GM12874 (cell line): ENCODE results near the gene RAD18.

Experiments
- TF ChIP-seq, protein P1 (sequence below): IDR thresholded peaks from 2 replicates; pipeline ENCODE4 v1.5.1; 2011; ENCODE audit warnings: low read depth, mild to moderate bottlenecking, control low read depth, low read length, moderate library complexity; ENCODE audit not compliant: insufficient read depth

The RAD18 gene

DNA sequence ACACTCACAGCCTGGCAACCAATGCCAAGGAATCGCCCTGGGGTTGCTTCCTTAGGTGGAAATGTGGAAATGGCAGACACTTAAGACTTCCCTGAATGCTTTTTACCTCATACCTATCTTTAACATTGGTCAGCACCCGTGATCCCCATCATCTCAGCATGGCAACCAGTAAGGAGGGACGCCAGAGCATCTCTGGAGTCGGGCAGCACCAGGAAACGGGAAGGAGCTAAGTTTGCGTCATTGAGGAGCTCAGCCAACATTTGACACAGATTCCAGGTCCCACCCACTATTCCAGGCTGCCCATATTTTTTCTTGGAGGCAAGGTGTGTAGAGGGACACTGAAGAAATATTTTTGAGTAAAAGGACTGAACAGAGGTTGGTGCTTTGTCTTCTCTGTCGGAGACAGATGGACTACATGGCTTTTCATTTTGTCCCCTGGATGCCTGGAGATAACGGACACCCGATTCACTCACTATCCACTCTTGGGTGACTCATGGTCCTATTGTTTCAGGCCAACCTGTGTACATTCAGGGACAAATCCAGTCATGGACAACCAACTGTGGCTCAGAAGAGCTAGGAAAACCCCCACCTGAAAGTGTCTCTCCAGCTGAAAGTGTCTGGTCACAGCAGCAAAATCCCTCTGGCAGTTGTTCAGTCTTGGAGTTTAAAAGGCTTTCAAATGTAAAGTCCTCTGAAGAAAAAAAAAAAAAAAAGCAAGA lies 123.5 kb downstream of the RAD18 start:
- TF ChIP-seq, protein P1, sequence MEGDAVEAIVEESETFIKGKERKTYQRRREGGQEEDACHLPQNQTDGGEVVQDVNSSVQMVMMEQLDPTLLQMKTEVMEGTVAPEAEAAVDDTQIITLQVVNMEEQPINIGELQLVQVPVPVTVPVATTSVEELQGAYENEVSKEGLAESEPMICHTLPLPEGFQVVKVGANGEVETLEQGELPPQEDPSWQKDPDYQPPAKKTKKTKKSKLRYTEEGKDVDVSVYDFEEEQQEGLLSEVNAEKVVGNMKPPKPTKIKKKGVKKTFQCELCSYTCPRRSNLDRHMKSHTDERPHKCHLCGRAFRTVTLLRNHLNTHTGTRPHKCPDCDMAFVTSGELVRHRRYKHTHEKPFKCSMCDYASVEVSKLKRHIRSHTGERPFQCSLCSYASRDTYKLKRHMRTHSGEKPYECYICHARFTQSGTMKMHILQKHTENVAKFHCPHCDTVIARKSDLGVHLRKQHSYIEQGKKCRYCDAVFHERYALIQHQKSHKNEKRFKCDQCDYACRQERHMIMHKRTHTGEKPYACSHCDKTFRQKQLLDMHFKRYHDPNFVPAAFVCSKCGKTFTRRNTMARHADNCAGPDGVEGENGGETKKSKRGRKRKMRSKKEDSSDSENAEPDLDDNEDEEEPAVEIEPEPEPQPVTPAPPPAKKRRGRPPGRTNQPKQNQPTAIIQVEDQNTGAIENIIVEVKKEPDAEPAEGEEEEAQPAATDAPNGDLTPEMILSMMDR = no peak

DNA sequence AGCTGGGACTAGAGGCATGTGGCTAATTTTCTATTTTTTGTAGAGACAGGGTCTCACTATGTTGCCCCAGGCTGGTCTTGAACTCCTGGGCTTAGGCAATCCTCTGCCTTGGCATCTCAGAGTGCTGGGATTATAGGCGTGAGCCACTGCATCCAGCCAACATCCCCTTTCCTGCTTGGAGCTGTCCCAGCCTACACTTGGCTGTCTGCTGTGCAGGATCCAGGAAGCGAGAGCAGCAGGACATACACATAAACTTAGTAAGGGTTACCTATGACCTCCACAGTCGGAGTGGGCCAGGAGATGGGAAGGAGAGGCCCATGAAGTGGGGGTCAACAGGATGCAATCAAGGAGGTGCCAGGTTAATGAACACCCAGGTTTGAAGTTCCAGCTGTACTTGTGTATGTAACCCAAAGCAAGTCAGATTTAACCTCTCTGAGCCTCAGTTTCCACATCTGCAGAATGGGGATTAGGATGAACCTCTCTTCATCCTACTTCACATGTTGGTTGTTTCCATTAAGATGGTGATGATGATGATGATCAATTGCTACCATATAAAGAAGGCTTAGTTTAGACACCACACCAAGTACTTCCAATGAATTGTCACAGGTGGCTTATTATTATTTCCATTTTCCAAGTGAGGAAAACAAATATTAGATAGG lies 124.4 kb downstream of the RAD18 start:
- TF ChIP-seq, protein P1 = no peak

DNA sequence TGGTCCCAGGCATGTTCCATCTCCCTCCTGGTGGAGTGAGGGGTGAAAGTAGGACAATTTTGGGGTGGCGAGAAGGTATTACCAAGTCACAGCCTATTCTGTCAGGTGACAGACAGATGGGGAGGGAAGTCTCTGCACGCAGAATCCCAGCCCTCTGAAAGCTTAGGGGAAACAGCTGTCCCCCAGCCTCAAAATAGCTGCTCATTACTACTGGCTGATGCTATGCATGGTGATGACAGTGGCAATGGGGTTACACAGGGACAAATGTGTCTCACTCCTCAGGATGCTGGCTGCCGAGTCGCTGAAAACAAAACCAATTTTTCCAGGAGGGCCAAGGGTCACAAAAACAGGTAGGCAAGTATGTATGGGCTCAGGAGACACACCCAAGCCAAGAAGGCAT lies 125.0 kb downstream of the RAD18 start:
- TF ChIP-seq, protein P1 = no peak

DNA sequence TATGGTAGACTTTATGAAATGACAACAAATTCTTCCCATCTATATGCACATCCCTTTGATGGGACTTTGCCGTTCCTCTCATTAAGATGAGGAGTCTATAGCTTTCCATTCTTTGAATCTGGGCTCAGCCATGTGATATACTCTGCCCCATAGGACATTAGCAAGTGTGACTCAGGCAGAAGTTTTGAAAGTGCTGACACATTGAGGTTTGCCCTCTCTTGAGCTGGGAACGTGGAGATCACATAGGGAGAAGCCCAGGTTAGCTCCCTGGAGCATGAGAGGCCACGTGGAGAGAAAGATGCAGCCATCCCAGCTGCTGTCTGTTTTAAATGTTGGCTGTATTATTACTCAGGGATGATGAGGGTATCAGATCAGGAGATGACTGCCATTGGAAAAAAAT lies 126.1 kb downstream of the RAD18 start:
- TF ChIP-seq, protein P1 = no peak

DNA sequence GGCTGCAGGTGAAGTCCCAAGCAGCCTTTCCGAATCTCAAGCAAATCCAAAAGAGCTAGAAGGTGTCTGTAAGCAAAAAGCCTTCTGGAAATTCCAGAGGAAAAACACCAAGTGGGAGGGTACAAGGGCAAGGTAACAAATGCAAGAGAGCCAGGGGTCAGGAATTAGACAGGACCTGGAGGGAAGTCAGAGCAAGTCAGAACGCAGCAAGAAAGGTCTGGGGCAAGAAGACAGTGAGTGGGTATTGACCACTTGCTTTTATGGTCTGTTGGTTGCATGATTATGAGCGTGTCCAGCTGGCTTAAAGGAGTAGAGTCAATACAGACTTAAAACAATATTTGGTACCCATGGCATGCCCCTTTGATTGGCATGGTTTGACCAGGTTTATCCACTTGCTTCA lies 127.2 kb downstream of the RAD18 start:
- TF ChIP-seq, protein P1 = no peak

- TF ChIP-seq, protein P1 = no peak
Observed at GRCh38 chr3:8835385-8835784, 127.9 kb downstream of the RAD18 start.

- TF ChIP-seq, protein P1 = no peak
Observed at GRCh38 chr3:8834974-8835373, 128.3 kb downstream of the RAD18 start.
